A549 treated with RU486 at 1 μM for 4 hours (cell line): ENCODE data around the gene KCND3. TPM values are rescaled to one million over a fixed set of nuclear protein-coding genes. Genes with fewer than 3 reads are reported as not detected.

Experiments used
- total RNA-seq: library from RNA; stranded (reverse); fragments of 200-300 nt; extraction: Qiagen RNA extraction; gene quantifications from 5 replicates; pipeline ENCODE4 v1.2.3, GENCODE V29; 2022; ENCODE audit warnings: low read depth

Gene KCND3
- total RNA-seq: 0.02 TPM in 1 of 5 replicates, not detected in the others

GRCh38 chr1:111989531-111990025, at the start of gene KCND3:
Gene KCND3 (minus strand): TSS chr1:111989668.

GRCh38 chr1:111755331-111756123, 233.9 kb downstream of the KCND3 start, which contains the start of gene DDX20:
Gene DDX20 (plus strand): TSS chr1:111755901. CDS start chr1:111755925, 24 bp downstream.

DNA sequence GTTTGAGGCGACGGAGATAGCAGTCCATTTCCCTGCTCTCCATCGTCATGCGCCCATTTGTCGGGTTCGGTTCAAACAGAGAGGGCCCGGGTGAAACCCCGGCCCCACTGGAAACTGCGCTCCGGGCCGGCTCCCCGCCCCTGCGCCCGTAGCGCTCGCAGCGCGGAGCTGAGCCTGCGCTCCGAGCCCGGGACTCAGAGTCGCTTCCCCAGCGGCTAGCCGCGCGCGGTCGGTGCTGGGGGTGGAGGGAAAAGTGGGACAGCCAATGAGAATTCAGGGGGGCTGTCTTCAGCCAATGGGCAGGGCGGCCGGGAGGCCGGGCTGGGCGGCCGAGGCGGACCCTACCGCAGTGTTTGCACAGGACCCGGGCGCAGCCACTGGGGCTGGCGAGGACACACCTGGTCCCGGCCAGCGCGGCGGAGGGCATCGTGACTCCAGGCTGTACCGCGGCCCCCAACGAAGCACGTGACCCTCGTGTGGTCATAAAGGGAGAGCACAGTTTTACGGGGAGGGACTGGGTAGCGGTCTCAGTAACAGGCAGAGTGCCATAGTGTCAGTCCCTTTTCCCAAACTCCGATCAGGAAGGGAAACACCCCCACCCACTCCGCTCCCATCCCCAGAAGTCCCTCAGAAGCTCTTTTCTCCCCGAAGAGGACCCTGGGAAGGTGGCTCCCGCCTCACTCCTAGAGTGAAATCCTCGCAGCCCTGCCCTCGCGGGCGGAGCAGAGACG, 250.1 kb downstream of the KCND3 start, which contains the start of gene INKA2:
Gene INKA2 (minus strand): TSS at position 202 of the 731 bp plus-strand sequence. CDS start 153 bp downstream, at position 49.

Other genes starting within 250 kb of the KCND3 start
- gene DDX20, start 233.8 kb downstream of the KCND3 start, total RNA-seq: 6.1 to 10.4 TPM (median 8.7 TPM) in 5 replicates